Nephron (organoid): Measurements from ENCODE around the gene NEO1.

ENCODE experiments used
- H3K27ac Mint-ChIP-seq, 3 experiments: 2 replicates each; pipeline ENCODE4 v1.8.0; 2020; ENCODE audit warnings: mixed read lengths in 3 of 3, mild to moderate bottlenecking in 2 of 3, moderate library complexity in 1 of 3
- H3K27me3 Mint-ChIP-seq: 2 replicates; pipeline ENCODE4 v1.8.0; 2021; ENCODE audit warnings: low read depth, mild to moderate bottlenecking, moderate library complexity, mixed read lengths
- H3K36me3 Mint-ChIP-seq: 2 replicates; pipeline ENCODE4 v1.8.0; 2020; ENCODE audit warnings: low read depth, mixed read lengths
- H3K4me1 Mint-ChIP-seq: 2 replicates; pipeline ENCODE4 v1.8.0; 2020; ENCODE audit warnings: mixed read lengths
- H3K4me3 Mint-ChIP-seq, 3 experiments: 2 replicates each; pipeline ENCODE4 v1.8.0; 2020; ENCODE audit warnings: mild to moderate bottlenecking in 3 of 3, mixed read lengths in 3 of 3, moderate library complexity in 2 of 3
- H3K9me3 Mint-ChIP-seq: 2 replicates; pipeline ENCODE4 v1.8.0; 2020; ENCODE audit warnings: mixed read lengths
- CTCF ChIP-seq, 3 experiments: fragments of 200-600 bp; sonication (generic); IDR thresholded peaks; one replicate each; pipeline ENCODE4 v1.5.0; 2021; ENCODE audit warnings: antibody characterized with exemption in 3 of 3; ENCODE audit not compliant: unreplicated experiment in 3 of 3

NEO1 gene

GRCh38 chr15:73345658-73346057 is 293.4 kb downstream of the NEO1 start:
- H3K4me1 Mint-ChIP-seq, result no peaks in the 10 kb centered on the region
- H3K9me3 Mint-ChIP-seq, result peaks cover 3% of the 10 kb centered on the region
- H3K36me3 Mint-ChIP-seq, result no peaks in the 10 kb centered on the region
- H3K27me3 Mint-ChIP-seq, result peaks cover 21% of the 10 kb centered on the region
- no peak for TF ChIP-seq CTCF (IDR thresholded peaks at IDR 0.05; ENCODE audit: unreplicated experiment in 3 of 3)
- H3K27ac Mint-ChIP-seq, result no peak overlapping the region
- H3K4me3 Mint-ChIP-seq, result no peak overlapping the region

GRCh38 chr15:73346735-73347312 is 294.6 kb downstream of the NEO1 start:
- Mint-ChIP-seq H3K4me1 (no peaks in the 10 kb centered on the region), H3K9me3 (peaks cover 3% of the 10 kb centered on the region), H3K27me3 (peaks cover 21% of the 10 kb centered on the region), H3K36me3 (no peaks in the 10 kb centered on the region), H3K27ac (no peak overlapping the region), H3K4me3 (no peak overlapping the region)
- TF ChIP-seq CTCF (IDR thresholded peaks at IDR 0.05; ENCODE audit: unreplicated experiment in 3 of 3), result no peak

GRCh38 chr15:73349191-73349590 is 296.9 kb downstream of the NEO1 start:
- H3K9me3 Mint-ChIP-seq, result no peaks in the 10 kb centered on the region
- H3K27me3 Mint-ChIP-seq, result peaks cover 10% of the 10 kb centered on the region
- H3K27ac Mint-ChIP-seq, result no peak overlapping the region
- TF ChIP-seq CTCF (IDR thresholded peaks at IDR 0.05; ENCODE audit: unreplicated experiment in 3 of 3), result no peak
- H3K4me3 Mint-ChIP-seq, result no peak overlapping the region
- no peaks in the 10 kb centered on the region for H3K4me1 Mint-ChIP-seq
- H3K36me3 Mint-ChIP-seq, result no peaks in the 10 kb centered on the region

GRCh38 chr15:73352082-73352481 is 299.8 kb downstream of the NEO1 start:
- no peak overlapping the region for H3K4me3 Mint-ChIP-seq
- H3K27ac Mint-ChIP-seq, result no peak overlapping the region
- H3K36me3 Mint-ChIP-seq, result no peaks in the 10 kb centered on the region
- H3K4me1 Mint-ChIP-seq, result no peaks in the 10 kb centered on the region
- peaks cover 25% of the 10 kb centered on the region for H3K27me3 Mint-ChIP-seq
- H3K9me3 Mint-ChIP-seq, result no peaks in the 10 kb centered on the region
- no peak for TF ChIP-seq CTCF (IDR thresholded peaks at IDR 0.05; ENCODE audit: unreplicated experiment in 3 of 3)

GRCh38 chr15:73353734-73354133 is 301.5 kb downstream of the NEO1 start:
- Mint-ChIP-seq H3K27me3 (peaks cover 36% of the 10 kb centered on the region), H3K9me3 (no peaks in the 10 kb centered on the region), H3K36me3 (no peaks in the 10 kb centered on the region), H3K4me3 (no peak overlapping the region), H3K27ac (no peak overlapping the region), H3K4me1 (peaks cover 5% of the 10 kb centered on the region)
- no peak for TF ChIP-seq CTCF (IDR thresholded peaks at IDR 0.05; ENCODE audit: unreplicated experiment in 3 of 3)

GRCh38 chr15:73354241-73354640 is 302.0 kb downstream of the NEO1 start:
- Mint-ChIP-seq H3K4me3 (no peak overlapping the region), H3K27ac (no peak overlapping the region), H3K9me3 (no peaks in the 10 kb centered on the region), H3K4me1 (peaks cover 5% of the 10 kb centered on the region), H3K36me3 (no peaks in the 10 kb centered on the region), H3K27me3 (peaks cover 40% of the 10 kb centered on the region)
- TF ChIP-seq CTCF (IDR thresholded peaks at IDR 0.05; ENCODE audit: unreplicated experiment in 3 of 3), result no peak
